Right lobe of liver (tissue), 4 donors: ENCODE data around the gene APBA1.

Source experiments
- CTCF ChIP-seq, 4 donors: fragments of 200-600 bp in 3 of 4; fragments of 450-650 bp in 1 of 4; IDR thresholded peaks; one replicate each; pipeline versions ENCODE4 v1.5.1 to v1.8.0; 2016 to 2022; ENCODE audit warnings: antibody characterized with exemption in 4 of 4, mild to moderate bottlenecking in 2 of 4
- POLR2A ChIP-seq: fragments of 450-650 bp; IDR thresholded peaks from one replicate; pipeline ENCODE4 v1.6.1; 2017; ENCODE audit warnings: antibody characterized with exemption, mild to moderate bottlenecking
- donor health status: DM: no; HTN: no; CAD: no.
- donor health status: DM: no; HTN: no; CAD: no.
- donor health status: DM: no; HTN: yes; CAD: no.

GRCh38 chr9:69460012-69460411 is 212.2 kb downstream of the APBA1 start:
- TF ChIP-seq CTCF (IDR thresholded peaks at IDR 0.05) (no peak), POLR2A (no peak)
